ENCODE data around the gene PSMB2.

PSMB2 gene

GRCh38 chr1:35666916-35667315, 25.6 kb upstream of the PSMB2 start:
- Histone ChIP-seq H3K27ac (ENCODE audit: poor library complexity, severe bottlenecking) (no peak overlapping the region), H3K4me1 (ENCODE audit: insufficient read depth, poor library complexity, severe bottlenecking) (no peaks in the 10 kb centered on the region), H3K9me3 (ENCODE audit: severe bottlenecking) (no peaks in the 10 kb centered on the region), H3K27me3 (ENCODE audit: insufficient read depth, poor library complexity, severe bottlenecking) (no peaks in the 10 kb centered on the region), H3K4me3 (ENCODE audit: severe bottlenecking) (no peak overlapping the region), H3K36me3 (ENCODE audit: low read depth) (no peaks in the 10 kb centered on the region)
- ATAC-seq (ENCODE audit: low read depth) (no peak), DNase-seq (ENCODE audit: low spot score) (no peak)
- TF ChIP-seq CTCF (IDR thresholded peaks at IDR 0.05; ENCODE audit: poor library complexity, severe bottlenecking): no peak

GRCh38 chr1:35666216-35666615, 24.9 kb upstream of the PSMB2 start:
- no peak overlapping the region for H3K27ac ChIP-seq (ENCODE audit: poor library complexity, severe bottlenecking)
- no peaks in the 10 kb centered on the region for H3K9me3 ChIP-seq (ENCODE audit: severe bottlenecking)
- no peaks in the 10 kb centered on the region for H3K4me1 ChIP-seq (ENCODE audit: insufficient read depth, poor library complexity, severe bottlenecking)
- H3K27me3 ChIP-seq (ENCODE audit: insufficient read depth, poor library complexity, severe bottlenecking): no peaks in the 10 kb centered on the region
- no peak for ATAC-seq (ENCODE audit: low read depth)
- no peak overlapping the region for H3K4me3 ChIP-seq (ENCODE audit: severe bottlenecking)
- DNase-seq (ENCODE audit: low spot score): no peak
- TF ChIP-seq CTCF (IDR thresholded peaks at IDR 0.05; ENCODE audit: poor library complexity, severe bottlenecking): no peak
- no peaks in the 10 kb centered on the region for H3K36me3 ChIP-seq (ENCODE audit: low read depth)

GRCh38 chr1:35663434-35663833, 22.1 kb upstream of the PSMB2 start:
- Histone ChIP-seq H3K4me3 (ENCODE audit: severe bottlenecking) (no peak overlapping the region), H3K27ac (ENCODE audit: poor library complexity, severe bottlenecking) (no peak overlapping the region), H3K27me3 (ENCODE audit: insufficient read depth, poor library complexity, severe bottlenecking) (no peaks in the 10 kb centered on the region), H3K36me3 (ENCODE audit: low read depth) (no peaks in the 10 kb centered on the region), H3K9me3 (ENCODE audit: severe bottlenecking) (no peaks in the 10 kb centered on the region), H3K4me1 (ENCODE audit: insufficient read depth, poor library complexity, severe bottlenecking) (no peaks in the 10 kb centered on the region)
- no peak for TF ChIP-seq CTCF (IDR thresholded peaks at IDR 0.05; ENCODE audit: poor library complexity, severe bottlenecking)
- ATAC-seq (ENCODE audit: low read depth) (no peak), DNase-seq (ENCODE audit: low spot score) (no peak)

GRCh38 chr1:35661474-35661795, 20.1 kb upstream of the PSMB2 start:
- Histone ChIP-seq H3K4me1 (ENCODE audit: insufficient read depth, poor library complexity, severe bottlenecking) (no peaks in the 10 kb centered on the region), H3K27ac (ENCODE audit: poor library complexity, severe bottlenecking) (no peak overlapping the region), H3K27me3 (ENCODE audit: insufficient read depth, poor library complexity, severe bottlenecking) (no peaks in the 10 kb centered on the region), H3K36me3 (ENCODE audit: low read depth) (no peaks in the 10 kb centered on the region), H3K9me3 (ENCODE audit: severe bottlenecking) (no peaks in the 10 kb centered on the region), H3K4me3 (ENCODE audit: severe bottlenecking) (no peak overlapping the region)
- ATAC-seq (ENCODE audit: low read depth) (no peak), DNase-seq (ENCODE audit: low spot score) (no peak)
- no peak for TF ChIP-seq CTCF (IDR thresholded peaks at IDR 0.05; ENCODE audit: poor library complexity, severe bottlenecking)

GRCh38 chr1:35660581-35661473, 19.5 kb upstream of the PSMB2 start:
- DNase-seq (ENCODE audit: low spot score): no peak
- Histone ChIP-seq H3K27ac (ENCODE audit: poor library complexity, severe bottlenecking) (no peak overlapping the region), H3K9me3 (ENCODE audit: severe bottlenecking) (no peaks in the 10 kb centered on the region), H3K27me3 (ENCODE audit: insufficient read depth, poor library complexity, severe bottlenecking) (no peaks in the 10 kb centered on the region), H3K4me1 (ENCODE audit: insufficient read depth, poor library complexity, severe bottlenecking) (no peaks in the 10 kb centered on the region), H3K4me3 (ENCODE audit: severe bottlenecking) (no peak overlapping the region), H3K36me3 (ENCODE audit: low read depth) (no peaks in the 10 kb centered on the region)
- TF ChIP-seq CTCF (IDR thresholded peaks at IDR 0.05; ENCODE audit: poor library complexity, severe bottlenecking): no peak
- no peak for ATAC-seq (ENCODE audit: low read depth)
